ENCODE data around the gene DOC2B. TPM values are rescaled to one million over a fixed set of nuclear protein-coding genes. Genes with fewer than 3 reads are reported as not detected.

DOC2B gene
- total and polyA plus RNA-seq, 8 donors, result 2.4 to 6.9 (median 3.4) TPM

- intact Hi-C loops (cut with DNase I), result no loop called here
- H3K36me3 ChIP-seq, result no peaks in the 10 kb centered on the region
- peaks cover 0 to 54% of the 10 kb centered on the region in 2 donors for H3K27me3 ChIP-seq
- no peak overlapping the region for H3K4me3 ChIP-seq
- no peaks in the 10 kb centered on the region for H3K9me3 ChIP-seq
- H3K4me1 ChIP-seq, result peaks cover 14 to 15% of the 10 kb centered on the region in 2 donors
- no peak overlapping the region for H3K27ac ChIP-seq
- DNase-seq (no peak), ATAC-seq (no peak)
- TF ChIP-seq CTCF (IDR thresholded peaks at IDR 0.05), result no peak
Measured at GRCh38 chr17:197352-197751, 15.9 kb upstream of the DOC2B start.

GRCh38 chr17:194828-195602 lies 13.6 kb upstream of the DOC2B start:
- DNase-seq, result no peak
- H3K36me3 ChIP-seq, result no peaks in the 10 kb centered on the region
- no peak for ATAC-seq
- H3K4me1 ChIP-seq, result peaks cover 8 to 11% of the 10 kb centered on the region in 2 donors
- intact Hi-C loops (cut with DNase I), result no loop called here
- no peak for TF ChIP-seq CTCF (IDR thresholded peaks at IDR 0.05)
- peaks cover 0 to 54% of the 10 kb centered on the region in 2 donors for H3K27me3 ChIP-seq
- no peaks in the 10 kb centered on the region for H3K9me3 ChIP-seq
- no peak overlapping the region for H3K27ac ChIP-seq
- H3K4me3 ChIP-seq, result no peak overlapping the region

- no peak overlapping the region for H3K4me3 ChIP-seq
- DNase-seq, result no peak
- no peak for TF ChIP-seq CTCF (IDR thresholded peaks at IDR 0.05)
- no peaks in the 10 kb centered on the region for H3K36me3 ChIP-seq
- intact Hi-C loops (cut with DNase I), result no loop called here
- H3K9me3 ChIP-seq, result no peaks in the 10 kb centered on the region
- H3K4me1 ChIP-seq, result peaks cover 0 to 3% of the 10 kb centered on the region in 2 donors
- no peak for ATAC-seq
- peaks cover 0 to 53% of the 10 kb centered on the region in 2 donors for H3K27me3 ChIP-seq
- no peak overlapping the region for H3K27ac ChIP-seq
Measured at GRCh38 chr17:193841-194806, 12.7 kb upstream of the DOC2B start.

GRCh38 chr17:193426-193810 lies 12.0 kb upstream of the DOC2B start:
- Histone ChIP-seq H3K27me3 (peaks cover 0 to 46% of the 10 kb centered on the region in 2 donors), H3K27ac (no peak overlapping the region), H3K9me3 (no peaks in the 10 kb centered on the region), H3K4me3 (no peak overlapping the region), H3K4me1 (no peaks in the 10 kb centered on the region), H3K36me3 (no peaks in the 10 kb centered on the region)
- ATAC-seq, result no peak
- no peak for TF ChIP-seq CTCF (IDR thresholded peaks at IDR 0.05)
- intact Hi-C loops (cut with DNase I), result no loop called here
- DNase-seq, result no peak

Data from left lung (tissue), 10 donors.